Muscle layer of duodenum (tissue), 2 donors: Measurements from ENCODE around the gene METTL23.
"Not testable (repeated sequence)": the region's sequence is repeated elsewhere in the genome, so short reads cannot be mapped to it uniquely, and the experiment has no call there.

ENCODE experiments used
- H3K27ac ChIP-seq: one replicate; pipeline ENCODE4 v1.7.0; 2013; ENCODE audit warnings: mild to moderate bottlenecking, low read length
- H3K27me3 ChIP-seq: one replicate; pipeline ENCODE4 v1.7.0; 2013; ENCODE audit warnings: low read depth, mild to moderate bottlenecking, control low read depth, low read length
- H3K36me3 ChIP-seq, 2 donors: one replicate each; pipeline ENCODE4 v1.7.0; 2013; ENCODE audit warnings: low read length in 2 of 2, control low read depth in 1 of 2, mild to moderate bottlenecking in 1 of 2; ENCODE audit not compliant: insufficient read depth in 2 of 2, control insufficient read depth in 1 of 2
- H3K4me1 ChIP-seq, 2 donors: one replicate each; pipeline ENCODE4 v1.7.0; 2013; ENCODE audit warnings: low read length in 2 of 2, mild to moderate bottlenecking in 2 of 2, control low read depth in 1 of 2, moderate library complexity in 1 of 2; ENCODE audit not compliant: insufficient read depth in 2 of 2, control insufficient read depth in 1 of 2
- H3K4me3 ChIP-seq, 2 donors: one replicate each; pipeline ENCODE4 v1.7.0; 2013; ENCODE audit warnings: low read length in 2 of 2, low read depth in 1 of 2, mild to moderate bottlenecking in 1 of 2
- H3K9me3 ChIP-seq, 2 donors: one replicate each; pipeline ENCODE4 v1.7.0; 2013; ENCODE audit warnings: low read length in 2 of 2, control low read depth in 1 of 2, mild to moderate bottlenecking in 1 of 2; ENCODE audit not compliant: control insufficient read depth in 1 of 2
- donor health status: healthy.

The METTL23 gene

DNA sequence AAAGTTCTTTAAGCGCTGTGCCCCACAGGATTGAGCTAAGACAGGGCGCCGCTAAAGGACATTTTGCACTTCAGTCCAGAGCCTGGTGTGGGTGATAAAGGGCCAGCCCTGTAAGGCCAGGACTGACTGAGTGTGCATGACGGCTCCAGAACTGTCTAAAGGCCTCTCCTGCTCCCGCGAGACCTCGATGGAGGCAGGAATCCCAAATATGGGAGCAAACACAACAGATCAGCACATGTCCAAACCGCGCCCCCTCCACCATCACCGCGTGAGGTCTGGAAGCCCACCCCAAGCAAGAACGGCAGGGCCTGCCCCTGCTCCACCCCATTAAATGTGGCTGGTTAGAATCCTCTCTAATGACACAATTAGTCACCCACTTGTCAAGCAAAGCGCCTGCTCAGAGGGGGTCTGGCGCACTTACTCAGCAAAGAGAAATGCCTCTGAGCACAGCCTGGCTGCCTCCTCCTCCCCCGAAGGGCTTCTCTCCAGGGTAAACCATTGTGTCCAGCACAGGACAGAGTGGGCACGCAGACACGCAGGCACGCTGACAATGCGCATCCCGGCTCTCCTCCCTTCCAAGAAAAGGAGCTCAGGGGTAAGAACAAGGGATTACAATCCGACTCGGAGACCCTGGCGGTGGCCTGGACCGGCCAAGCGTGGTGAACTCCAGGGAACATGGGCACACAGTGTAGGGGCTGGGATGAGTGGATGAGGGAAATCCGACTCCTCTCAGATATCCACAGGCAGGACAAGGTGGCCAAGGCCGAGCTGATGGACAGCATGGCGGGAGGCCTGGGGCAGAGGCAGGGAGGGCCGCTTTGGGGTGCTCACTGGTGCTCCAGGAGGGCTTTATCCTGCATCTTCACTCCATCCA is 17.3 kb upstream of the METTL23 start:
- Histone ChIP-seq H3K27me3 (no peaks in the 10 kb centered on the region), H3K9me3 (no peaks in the 10 kb centered on the region), H3K4me3 (peak overlapping the region; percentile 67 to 72), H3K27ac (peak overlapping the region; percentile 95), H3K4me1 (peaks cover 13 to 43% of the 10 kb centered on the region in 2 donors), H3K36me3 (peaks cover 16 to 17% of the 10 kb centered on the region in 2 donors)

DNA sequence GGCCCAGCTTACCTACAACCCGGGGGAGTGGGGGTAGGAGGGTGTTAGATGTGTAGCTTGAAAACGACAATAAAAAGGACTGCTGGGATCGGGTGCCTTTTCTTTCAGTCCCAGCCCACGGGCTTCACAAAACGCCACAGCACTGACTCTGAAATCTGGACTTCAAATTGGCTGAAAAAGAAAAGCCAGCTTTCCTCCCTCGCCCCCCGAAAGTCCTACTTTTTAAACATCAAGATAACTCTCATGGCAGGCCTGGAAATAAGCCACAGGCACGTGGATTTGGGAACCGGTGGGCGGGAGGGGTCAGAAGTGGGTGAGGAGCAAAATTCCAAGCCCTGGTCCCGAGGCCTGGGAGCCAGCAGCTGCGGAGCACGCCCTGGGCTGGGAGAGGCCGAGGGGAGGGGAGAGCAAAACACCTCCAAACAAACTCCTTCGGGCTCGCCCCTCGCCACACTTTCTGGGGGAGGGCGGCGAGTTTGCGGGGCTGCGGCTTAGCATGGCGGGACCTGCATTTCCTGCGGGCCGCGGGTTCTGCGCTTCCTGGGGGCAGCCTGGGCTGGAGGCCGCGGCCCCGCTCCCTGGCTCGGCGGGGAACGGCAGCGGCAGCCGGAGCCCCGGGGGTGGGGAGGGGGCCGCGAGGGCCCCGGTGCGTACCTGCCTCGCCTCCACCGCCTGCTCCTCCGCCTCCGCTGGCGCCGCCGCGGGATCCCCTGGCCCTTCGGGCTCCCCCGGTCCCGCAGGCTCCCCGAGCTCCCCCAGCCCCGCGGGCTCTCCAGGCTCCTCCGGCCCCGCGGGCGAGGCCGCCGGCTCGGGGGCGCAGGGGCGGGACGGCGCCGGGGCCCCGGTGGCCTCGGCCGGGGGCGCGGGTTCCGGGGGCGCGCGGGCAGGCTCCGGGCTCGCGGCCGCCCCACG is 16.4 kb upstream of the METTL23 start:
- peaks cover 13 to 44% of the 10 kb centered on the region in 2 donors for H3K4me1 ChIP-seq
- H3K27ac ChIP-seq, result peak overlapping the region; percentile 95
- H3K36me3 ChIP-seq, result peaks cover 18 to 19% of the 10 kb centered on the region in 2 donors
- peak overlapping the region; percentile 67 to 72 for H3K4me3 ChIP-seq
- H3K27me3 ChIP-seq, H3K9me3 ChIP-seq: not testable (repeated sequence)

DNA sequence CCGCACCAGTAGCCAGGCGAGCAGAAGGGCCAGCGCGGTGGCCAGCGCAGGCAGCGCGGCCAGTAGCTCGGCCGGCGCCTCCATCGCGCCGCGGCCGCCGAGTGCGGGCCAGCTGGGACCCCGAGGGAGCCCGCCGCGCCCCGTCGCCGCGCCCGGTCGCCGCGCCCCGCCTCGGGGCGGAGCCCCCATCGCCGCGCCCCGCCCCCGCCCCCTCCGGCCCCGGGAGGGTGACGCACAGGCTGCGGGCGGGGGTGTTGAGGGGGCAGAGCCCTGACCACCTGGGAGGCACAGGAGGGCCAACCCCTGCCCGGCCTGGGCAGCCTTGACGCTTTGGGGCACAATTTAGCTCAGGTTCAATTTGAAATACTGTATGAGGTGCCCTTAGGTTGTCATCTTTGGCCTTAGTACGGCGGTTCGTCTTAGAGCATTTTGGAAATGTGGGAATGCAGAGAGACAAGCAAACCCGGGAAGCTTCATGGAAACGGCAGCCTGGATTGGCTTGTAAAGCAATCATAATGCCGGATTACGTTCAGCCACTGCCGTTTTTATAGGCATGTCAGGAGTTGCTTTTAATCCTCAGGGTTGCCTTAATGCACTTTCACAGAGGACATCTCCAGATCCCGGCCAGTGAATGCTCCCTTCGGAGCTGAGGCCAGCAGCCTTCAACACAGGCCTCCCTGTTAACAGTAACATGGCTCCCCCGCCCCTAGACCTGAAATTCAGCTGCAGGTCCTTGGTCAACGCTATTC is 15.6 kb upstream of the METTL23 start, which contains the start of gene MXRA7:
Gene MXRA7, minus strand, starts transcription at position 103 of the 749 bp plus-strand sequence. Its CDS starts 19 bp downstream, at position 84.
- H3K36me3 ChIP-seq, result peaks cover 18 to 27% of the 10 kb centered on the region in 2 donors
- peak within 1 kb of the TSS; percentile 67 to 72 for H3K4me3 ChIP-seq
- no peaks in the 10 kb centered on the region for H3K9me3 ChIP-seq
- H3K27me3 ChIP-seq, result no peaks in the 10 kb centered on the region
- peaks cover 13 to 52% of the 10 kb centered on the region in 2 donors for H3K4me1 ChIP-seq
- H3K27ac ChIP-seq, result peak within 1 kb of the TSS; percentile 95

DNA sequence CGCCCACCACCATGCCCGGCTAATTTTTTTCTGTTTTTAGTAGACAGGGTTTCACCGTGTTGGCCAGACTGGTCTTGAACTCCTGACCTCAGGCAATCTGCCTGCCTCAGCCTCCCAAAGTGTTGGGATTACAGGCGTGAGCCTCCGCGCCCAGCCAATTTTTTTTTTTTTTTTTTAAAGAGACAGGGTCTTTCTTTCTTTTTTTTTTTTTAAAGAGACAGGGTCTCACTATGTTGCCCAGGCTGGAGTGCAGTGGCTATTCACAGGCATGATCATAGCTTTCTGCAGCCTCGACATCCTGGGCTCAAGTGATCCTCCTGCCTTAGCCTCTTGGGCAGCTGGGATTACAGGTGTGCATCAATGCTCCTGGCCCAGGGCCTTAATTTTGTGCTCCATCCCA is 14.3 kb upstream of the METTL23 start:
- not testable (repeated sequence) for H3K9me3 ChIP-seq, H3K27ac ChIP-seq, H3K4me3 ChIP-seq, H3K27me3 ChIP-seq
- Histone ChIP-seq H3K4me1 (peaks cover 10 to 54% of the 10 kb centered on the region in 2 donors), H3K36me3 (peaks cover 27 to 40% of the 10 kb centered on the region in 2 donors)

DNA sequence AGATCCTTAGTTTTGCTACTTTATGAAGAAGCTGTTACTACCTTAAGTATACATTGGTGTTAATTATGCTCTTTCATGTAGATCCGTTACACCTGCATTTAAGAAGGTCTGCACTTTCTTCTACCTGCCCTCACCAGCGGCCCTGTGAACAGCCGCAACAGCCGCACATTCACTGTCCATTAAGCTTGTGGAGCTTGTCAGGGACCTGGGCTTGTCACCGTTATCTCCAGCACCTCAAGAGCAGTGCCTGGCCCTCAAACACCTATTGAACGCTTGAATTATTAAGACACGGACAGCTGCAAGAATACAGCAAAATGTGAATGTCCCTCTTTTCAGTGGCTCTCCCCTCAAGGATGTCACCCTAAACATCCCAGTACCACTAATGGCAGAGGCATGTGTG is 12.9 kb upstream of the METTL23 start:
- no peak overlapping the region for H3K4me3 ChIP-seq
- peaks cover 36 to 55% of the 10 kb centered on the region in 2 donors for H3K36me3 ChIP-seq
- H3K27ac ChIP-seq, result no peak overlapping the region
- peaks cover 4 to 40% of the 10 kb centered on the region in 2 donors for H3K4me1 ChIP-seq
- no peaks in the 10 kb centered on the region for H3K9me3 ChIP-seq
- H3K27me3 ChIP-seq, result no peaks in the 10 kb centered on the region

DNA sequence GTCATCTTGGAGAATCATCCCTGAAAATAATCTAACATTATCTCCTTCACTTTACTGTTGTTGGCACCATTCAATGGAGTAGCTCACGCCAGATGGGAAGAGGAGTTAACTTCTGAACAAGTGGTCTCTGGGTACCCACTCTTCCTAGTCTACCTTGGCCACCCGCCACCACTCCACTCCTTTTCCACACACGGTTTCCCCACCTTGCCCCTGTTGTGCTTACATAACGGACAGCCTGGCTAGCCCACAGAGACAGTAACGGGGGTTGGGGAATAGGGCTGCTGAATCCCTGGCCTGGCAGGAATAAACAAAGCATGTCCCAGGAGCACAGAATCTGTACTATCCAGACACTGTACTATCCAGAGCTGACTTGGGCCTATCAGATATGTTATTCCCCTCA is 12.3 kb upstream of the METTL23 start:
- H3K4me3 ChIP-seq, result no peak overlapping the region
- H3K36me3 ChIP-seq, result peaks cover 42 to 60% of the 10 kb centered on the region in 2 donors
- H3K4me1 ChIP-seq, result peaks cover 4 to 37% of the 10 kb centered on the region in 2 donors
- no peaks in the 10 kb centered on the region for H3K9me3 ChIP-seq
- no peaks in the 10 kb centered on the region for H3K27me3 ChIP-seq
- no peak overlapping the region for H3K27ac ChIP-seq

DNA sequence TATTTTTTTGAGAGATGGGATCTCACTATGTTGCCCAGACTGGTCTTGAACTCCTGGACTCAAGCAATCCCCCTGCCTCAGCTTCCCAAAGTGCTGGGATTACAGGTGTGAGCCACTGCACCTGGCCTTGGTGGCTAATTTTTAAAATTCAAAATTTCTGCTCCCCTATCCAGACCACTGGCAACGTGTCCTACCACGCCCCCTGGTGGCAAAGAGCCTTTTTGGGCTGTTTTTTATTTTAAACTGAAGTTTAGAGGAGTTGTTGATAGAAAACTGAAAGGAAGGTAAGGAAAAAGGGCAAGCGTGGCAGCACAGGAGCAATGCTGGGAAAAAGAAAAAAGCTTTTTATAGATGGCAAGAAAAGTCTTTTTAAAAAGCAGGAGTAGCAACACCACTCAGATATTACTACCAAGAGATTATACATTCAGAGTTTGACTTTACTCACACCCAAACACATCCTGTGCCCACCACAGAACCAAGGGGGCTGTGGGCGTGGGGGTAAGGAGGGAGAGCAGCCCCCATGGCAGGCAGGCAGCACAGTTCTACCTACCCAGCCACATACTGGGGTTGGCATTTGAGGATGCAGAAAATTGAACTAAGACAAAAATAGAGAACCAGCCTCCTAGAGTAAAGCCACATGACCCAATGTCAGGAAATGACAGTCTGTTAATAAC is 11.7 kb upstream of the METTL23 start:
- H3K4me3 ChIP-seq, result no peak overlapping the region
- H3K4me1 ChIP-seq, result peaks cover 4 to 37% of the 10 kb centered on the region in 2 donors
- H3K27me3 ChIP-seq, result no peaks in the 10 kb centered on the region
- peak overlapping the region; percentile 46 for H3K27ac ChIP-seq
- H3K9me3 ChIP-seq, result no peaks in the 10 kb centered on the region
- peaks cover 48 to 67% of the 10 kb centered on the region in 2 donors for H3K36me3 ChIP-seq

DNA sequence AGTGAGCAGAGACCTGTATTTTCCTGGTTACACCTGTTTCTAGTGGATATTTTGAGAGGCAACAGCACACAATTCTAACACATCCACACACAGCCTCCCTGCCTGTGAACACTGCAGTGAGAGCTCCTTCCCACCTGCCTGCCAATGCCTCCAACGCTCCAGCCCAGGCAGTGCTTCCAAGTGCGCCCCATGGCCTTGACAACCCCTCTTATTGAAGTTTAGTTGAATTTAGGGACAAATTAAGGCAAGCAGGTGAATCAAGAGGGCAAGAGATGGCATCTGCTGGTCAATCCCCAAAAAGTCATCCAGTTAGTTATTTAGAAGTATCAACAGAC is 11.2 kb upstream of the METTL23 start:
- peaks cover 53 to 72% of the 10 kb centered on the region in 2 donors for H3K36me3 ChIP-seq
- no peaks in the 10 kb centered on the region for H3K9me3 ChIP-seq
- no peak overlapping the region for H3K4me3 ChIP-seq
- peak overlapping the region; percentile 46 for H3K27ac ChIP-seq
- peaks cover 4 to 37% of the 10 kb centered on the region in 2 donors for H3K4me1 ChIP-seq
- no peaks in the 10 kb centered on the region for H3K27me3 ChIP-seq

DNA sequence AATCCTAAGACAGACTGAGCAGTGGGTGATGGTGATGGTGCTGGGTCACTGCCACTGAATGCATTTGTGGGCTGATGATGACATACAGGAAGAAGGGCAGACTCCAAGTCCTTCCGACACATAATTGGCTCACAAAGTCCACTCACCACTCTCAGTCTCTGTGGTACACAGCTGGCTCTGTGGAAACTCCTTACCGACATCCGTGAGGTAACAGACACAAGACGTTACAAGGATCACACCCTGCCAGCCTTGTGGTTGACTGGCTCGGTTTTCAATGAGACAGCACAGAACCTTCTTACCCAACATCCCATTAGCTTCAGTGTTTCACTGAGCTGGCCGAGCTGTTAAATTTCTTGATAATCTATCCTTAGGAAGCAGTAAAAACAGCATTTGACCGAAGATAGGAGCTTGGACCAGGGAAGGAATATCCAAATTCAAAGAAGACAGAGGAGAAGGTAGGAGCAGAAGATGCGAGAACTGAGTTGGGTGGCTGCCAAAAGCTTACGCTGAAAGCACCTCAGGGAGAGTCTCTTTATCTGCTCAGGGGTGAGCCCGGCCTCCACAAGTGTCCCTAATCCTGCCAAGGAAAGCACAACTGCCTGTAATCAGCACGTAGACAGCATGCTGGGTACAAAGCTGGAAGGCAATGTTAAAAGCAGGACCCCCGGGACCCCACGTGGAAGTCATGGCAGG is 10.3 kb upstream of the METTL23 start:
- no peaks in the 10 kb centered on the region for H3K27me3 ChIP-seq
- peak overlapping the region; percentile 62 for H3K27ac ChIP-seq
- H3K4me3 ChIP-seq, result no peak overlapping the region
- H3K9me3 ChIP-seq, result no peaks in the 10 kb centered on the region
- peaks cover 1 to 38% of the 10 kb centered on the region in 2 donors for H3K4me1 ChIP-seq
- peaks cover 61 to 80% of the 10 kb centered on the region in 2 donors for H3K36me3 ChIP-seq

DNA sequence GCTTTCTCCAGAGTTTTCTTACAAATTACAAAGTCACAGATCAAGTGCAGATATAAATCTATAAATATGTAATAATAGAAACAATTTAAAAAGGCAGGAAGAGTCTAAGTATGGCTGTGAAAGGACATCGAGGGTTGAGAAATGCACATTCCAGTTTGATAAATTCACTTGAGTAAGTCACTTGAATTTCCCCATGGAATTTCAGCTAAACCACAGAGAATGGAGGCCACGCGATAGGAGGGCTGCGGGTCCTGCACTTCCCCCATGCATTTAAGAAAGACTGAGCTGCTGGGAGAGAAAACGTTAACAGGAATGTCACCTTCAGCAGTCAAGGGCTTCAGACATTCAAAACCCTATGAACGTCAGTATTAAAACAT is 9.8 kb upstream of the METTL23 start:
- peaks cover 67 to 85% of the 10 kb centered on the region in 2 donors for H3K36me3 ChIP-seq
- peaks cover 0 to 33% of the 10 kb centered on the region in 2 donors for H3K4me1 ChIP-seq
- no peaks in the 10 kb centered on the region for H3K9me3 ChIP-seq
- H3K27ac ChIP-seq, result peak overlapping the region; percentile 62
- no peaks in the 10 kb centered on the region for H3K27me3 ChIP-seq
- no peak overlapping the region for H3K4me3 ChIP-seq
